ENCODE results near the gene NMNAT3.

GRCh38 chr3:139552632-139553365, 125.0 kb downstream of the NMNAT3 start:
- no peak for TF ChIP-seq EZH2 (IDR thresholded peaks at IDR 0.05; ENCODE audit: low read length, unreplicated experiment)
- TF ChIP-seq, protein P1, sequence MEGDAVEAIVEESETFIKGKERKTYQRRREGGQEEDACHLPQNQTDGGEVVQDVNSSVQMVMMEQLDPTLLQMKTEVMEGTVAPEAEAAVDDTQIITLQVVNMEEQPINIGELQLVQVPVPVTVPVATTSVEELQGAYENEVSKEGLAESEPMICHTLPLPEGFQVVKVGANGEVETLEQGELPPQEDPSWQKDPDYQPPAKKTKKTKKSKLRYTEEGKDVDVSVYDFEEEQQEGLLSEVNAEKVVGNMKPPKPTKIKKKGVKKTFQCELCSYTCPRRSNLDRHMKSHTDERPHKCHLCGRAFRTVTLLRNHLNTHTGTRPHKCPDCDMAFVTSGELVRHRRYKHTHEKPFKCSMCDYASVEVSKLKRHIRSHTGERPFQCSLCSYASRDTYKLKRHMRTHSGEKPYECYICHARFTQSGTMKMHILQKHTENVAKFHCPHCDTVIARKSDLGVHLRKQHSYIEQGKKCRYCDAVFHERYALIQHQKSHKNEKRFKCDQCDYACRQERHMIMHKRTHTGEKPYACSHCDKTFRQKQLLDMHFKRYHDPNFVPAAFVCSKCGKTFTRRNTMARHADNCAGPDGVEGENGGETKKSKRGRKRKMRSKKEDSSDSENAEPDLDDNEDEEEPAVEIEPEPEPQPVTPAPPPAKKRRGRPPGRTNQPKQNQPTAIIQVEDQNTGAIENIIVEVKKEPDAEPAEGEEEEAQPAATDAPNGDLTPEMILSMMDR (conservative IDR thresholded peaks at IDR 0.05; ENCODE audit: low read depth, low read length): no peak
